HG03521 (cell line): ENCODE measurements around the gene PNMA8C.
"Not testable (repeated sequence)": the region's sequence is repeated elsewhere in the genome, so short reads cannot be mapped to it uniquely, and the experiment has no call there.

Source experiments
- ATAC-seq: cut with Tn5 transposase; IDR thresholded peaks from one replicate; pipeline ENCODE4 v1.9.1; 2021; ENCODE audit warnings: mild to moderate bottlenecking, moderate library complexity; ENCODE audit not compliant: unreplicated experiment

PNMA8C gene

GRCh38 chr19:46411925-46412649 lies 16.6 kb downstream of the PNMA8C start:
- no peak for ATAC-seq

DNA sequence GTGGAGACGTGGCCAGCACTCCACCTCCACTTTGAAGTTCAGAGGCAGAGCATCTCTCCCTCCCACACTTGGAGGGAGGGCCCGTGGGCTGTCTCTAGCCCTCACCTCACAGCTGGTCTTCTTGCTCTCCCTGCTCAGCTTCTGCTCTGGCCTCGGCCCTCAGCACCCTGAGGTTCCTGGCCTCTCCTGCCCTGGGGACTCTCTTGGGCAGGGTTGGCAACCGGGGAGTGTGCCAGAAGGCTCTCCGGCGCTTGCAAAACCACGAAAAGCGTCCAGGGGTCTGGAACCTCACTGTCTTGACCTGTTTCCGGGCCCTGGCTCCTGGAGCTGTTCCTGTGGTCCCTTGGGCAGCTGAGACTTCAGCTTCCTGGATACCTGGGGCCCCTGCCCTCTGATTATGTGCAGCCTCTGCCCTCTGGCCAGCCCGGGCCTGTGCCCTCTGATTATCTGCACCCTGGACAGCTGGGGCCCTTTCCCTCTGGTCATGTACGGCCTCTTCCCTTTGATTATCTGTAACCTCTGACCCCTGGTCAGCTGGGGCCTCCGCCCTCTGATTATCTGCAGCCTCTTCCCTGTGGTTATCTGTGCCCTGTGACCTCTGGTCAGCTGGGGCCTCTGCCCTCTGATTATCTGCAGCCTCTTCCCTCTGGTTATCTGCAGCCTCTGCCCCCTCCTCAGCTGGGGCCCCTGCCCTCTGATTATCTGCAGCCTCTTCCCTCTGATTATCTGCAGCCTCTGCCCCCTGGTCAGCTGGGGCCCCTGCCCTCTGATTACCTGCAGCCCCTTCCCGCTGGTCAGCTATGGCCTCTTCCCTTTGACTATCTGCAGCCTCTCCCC lies 17.4 kb downstream of the PNMA8C start:
- no peak for ATAC-seq

DNA sequence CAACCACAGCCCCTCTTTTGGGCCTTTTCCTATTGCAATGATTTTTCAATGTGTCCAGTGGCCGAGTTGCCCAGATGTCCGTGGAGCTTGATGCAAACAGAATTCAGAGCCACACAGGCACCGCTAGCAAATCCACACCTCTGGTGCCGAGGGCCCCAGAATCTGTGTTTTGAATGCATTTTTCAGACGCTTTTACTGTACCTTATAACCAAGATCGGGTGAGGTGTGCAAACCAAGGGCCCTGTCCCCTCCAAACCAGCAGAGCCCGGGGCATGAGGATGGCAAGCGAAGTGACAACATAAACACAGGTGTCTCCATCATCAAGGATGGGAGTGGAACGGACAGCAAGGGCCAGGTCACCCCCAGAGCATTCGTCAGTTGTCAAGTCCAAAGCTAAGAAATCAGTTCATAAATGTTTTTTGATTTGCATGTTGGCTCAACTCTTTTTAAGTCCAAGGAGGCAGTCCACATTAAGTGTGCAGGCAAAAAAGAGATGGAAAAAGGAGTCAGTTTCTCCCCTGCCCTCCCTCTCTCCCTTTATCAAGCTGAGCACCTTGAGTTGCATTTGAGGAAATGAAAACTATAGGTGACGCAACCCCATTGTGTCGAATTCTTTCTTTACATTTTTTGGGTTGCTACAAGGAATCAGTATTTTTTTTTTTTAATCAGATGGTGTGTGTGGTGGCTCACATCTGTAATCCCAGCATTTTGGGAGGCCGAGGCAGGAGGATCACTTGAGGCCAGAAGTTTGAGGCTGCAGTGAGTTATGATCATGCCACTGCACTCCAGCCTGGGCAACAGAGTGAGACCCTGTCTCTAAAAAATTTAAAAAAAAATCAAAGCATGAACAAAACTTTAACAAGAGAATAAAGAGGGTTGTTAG lies 18.3 kb downstream of the PNMA8C start:
- ATAC-seq = no peak

DNA sequence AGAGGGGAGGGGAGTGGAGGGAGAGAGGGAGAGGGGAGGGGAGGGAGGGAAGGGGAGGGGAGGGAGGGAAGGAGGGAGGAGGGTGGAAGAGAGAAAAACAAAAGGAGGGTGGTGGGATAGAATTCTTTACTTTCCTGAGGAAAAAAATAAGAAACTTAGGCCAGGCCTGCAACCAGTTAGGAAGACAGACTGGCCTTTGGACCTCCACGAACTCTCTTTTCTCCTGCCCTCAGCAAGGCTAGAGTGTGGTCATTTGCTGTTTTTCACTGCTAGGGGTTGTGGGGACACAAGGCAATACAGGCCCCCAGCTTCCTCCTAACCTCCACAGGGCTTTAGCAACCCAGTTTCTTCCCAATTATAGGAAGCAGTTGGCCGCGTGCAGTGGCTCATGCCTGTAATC lies 19.5 kb downstream of the PNMA8C start:
- no peak for ATAC-seq

- ATAC-seq = no peak
These were observed 20.1 kb downstream of the PNMA8C start for GRCh38 chr19:46408664-46409039.

- ATAC-seq = no peak
These were observed 20.7 kb downstream of the PNMA8C start for GRCh38 chr19:46407856-46408663.

GRCh38 chr19:46406976-46407375 lies 21.8 kb downstream of the PNMA8C start:
- ATAC-seq = no peak

GRCh38 chr19:46404753-46405468 lies 23.8 kb downstream of the PNMA8C start:
- no peak for ATAC-seq

GRCh38 chr19:46404055-46404752 lies 24.5 kb downstream of the PNMA8C start:
- ATAC-seq = no peak

DNA sequence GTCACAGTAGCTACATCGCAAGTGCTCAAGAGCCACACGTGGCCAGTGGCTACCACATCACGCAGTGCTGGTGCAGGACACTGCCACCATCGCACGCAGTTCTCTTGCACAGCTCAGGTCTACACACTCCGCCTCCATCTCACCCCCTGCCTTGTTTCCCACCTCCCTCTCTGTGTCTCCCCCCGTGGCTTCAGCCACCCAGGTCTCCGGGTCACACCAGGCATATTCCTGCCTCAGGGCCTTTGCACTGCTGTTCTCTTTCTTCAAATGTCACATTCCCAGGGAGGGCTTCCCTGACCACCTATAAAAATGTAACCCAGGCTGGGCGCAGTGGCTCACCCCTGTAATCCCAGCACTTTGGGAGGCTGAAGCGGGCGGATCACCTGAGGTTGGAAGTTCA lies 26.0 kb downstream of the PNMA8C start:
- no peak for ATAC-seq

DNA sequence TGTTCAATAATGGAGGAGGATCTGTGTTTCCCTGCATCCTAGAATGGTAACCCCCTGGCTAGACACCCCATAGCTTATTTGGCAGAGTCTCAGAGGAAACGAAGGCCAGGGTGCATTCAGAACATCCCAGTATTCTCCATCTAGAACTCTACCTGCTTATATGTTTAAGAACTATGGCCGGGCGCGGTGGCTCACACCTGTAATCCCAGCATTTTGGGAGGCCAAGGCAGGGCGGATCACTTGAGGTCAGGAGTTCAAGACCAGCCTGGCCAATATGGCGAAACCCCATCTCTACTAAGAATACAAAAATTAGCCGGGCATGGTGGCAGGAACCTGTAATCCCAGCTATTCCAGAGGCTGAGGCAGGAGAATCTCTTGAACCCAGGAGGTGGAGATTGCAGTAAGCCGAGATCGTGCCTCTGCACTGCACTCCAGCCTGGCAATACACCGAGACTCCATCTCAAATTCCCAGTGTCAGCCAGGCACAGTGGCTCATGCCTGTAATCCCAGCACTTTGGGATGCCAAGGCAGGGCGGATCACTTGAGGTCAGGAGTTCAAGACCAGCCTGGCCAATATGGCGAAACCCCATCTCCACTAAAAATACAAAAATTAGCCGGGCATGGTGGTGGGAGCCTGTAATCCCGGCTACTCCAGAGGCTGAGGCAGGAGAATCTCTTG lies 30.8 kb downstream of the PNMA8C start:
- not testable (repeated sequence) for ATAC-seq

DNA sequence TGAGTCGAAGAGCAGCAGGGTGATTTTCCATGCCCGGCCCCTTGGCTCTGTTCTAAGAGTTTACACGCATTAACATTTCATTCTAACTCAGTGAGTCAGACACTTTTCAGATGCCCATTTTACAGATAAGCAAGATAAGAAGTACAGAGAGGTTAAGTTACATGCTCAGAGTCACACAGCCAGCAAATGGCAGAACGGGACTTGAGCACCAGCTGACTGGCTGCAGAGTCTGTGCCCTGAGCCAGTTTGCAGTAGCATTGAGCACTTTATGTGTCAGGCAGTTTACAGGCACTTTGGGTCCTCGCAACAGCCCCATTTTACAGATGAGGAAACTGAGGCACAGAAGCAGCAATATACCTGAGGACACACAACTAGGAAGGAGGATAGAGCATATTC lies 34.3 kb downstream of the PNMA8C start:
- no peak for ATAC-seq

GRCh38 chr19:46393456-46394401 lies 35.0 kb downstream of the PNMA8C start:
- ATAC-seq = no peak

DNA sequence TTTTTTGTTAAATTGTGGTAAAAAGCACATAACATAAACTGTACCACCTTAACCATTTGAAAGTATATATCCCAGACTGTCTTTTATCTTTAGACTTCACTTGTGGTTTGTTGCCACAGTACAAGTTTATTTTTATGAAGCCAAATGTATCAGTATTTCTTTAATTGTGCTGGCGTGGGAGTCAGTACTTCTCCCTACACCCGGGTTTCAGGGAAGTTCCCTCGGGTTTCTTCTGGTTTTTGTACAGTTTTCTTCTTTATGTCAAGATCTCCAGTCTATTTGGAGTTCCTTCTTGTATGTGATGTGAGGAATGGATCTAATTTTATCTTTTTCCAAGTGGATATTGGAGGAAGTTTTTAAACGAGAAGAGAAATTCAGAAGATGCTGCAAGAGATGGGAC lies 35.9 kb downstream of the PNMA8C start:
- ATAC-seq = no peak

GRCh38 chr19:46392252-46392801 lies 36.4 kb downstream of the PNMA8C start:
- ATAC-seq = no peak

- no peak for ATAC-seq
These were observed 37.2 kb downstream of the PNMA8C start for GRCh38 chr19:46391296-46392251.
